NB4 (cell line): ENCODE measurements around the gene C2CD3.

Experiments used
- CTCF ChIP-seq: IDR thresholded peaks from one replicate; pipeline ENCODE4 v1.5.1; 2012; ENCODE audit warnings: low read depth, low read length
- MAX ChIP-seq: IDR thresholded peaks from 2 replicates; pipeline ENCODE4 v1.6.1; 2011; ENCODE audit warnings: low read depth, low read length

GRCh38 chr11:74154620-74155281 lies 16.1 kb downstream of the C2CD3 start:
- TF ChIP-seq CTCF (no peak), MAX (no peak)
